Prostate gland (tissue), 2 donors: Measurements from ENCODE around the gene RTN4RL2.
A peak's percentile ranks its signal among the peaks of the same experiment; 100 is the strongest.

Experiments used
- CTCF ChIP-seq, 4 experiments: fragments of 200-600 bp in 2 of 4; fragments of 450-650 bp in 2 of 4; sonication (generic) in 2 of 4; IDR thresholded peaks; 1 replicate in 3 of 4; 2 replicates in 1 of 4; pipeline ENCODE4 v1.5.1; 2016 to 2019; ENCODE audit warnings: antibody characterized with exemption in 4 of 4, mild to moderate bottlenecking in 2 of 4, moderate library complexity in 2 of 4
- POLR2A ChIP-seq: fragments of 450-650 bp; IDR thresholded peaks from one replicate; pipeline ENCODE4 v1.6.1; 2016; ENCODE audit warnings: antibody characterized with exemption, mild to moderate bottlenecking

GRCh38 chr11:57476757-57477506, 16.6 kb downstream of the RTN4RL2 start:
- TF ChIP-seq CTCF (IDR thresholded peaks at IDR 0.05) (peak in 2 of 4 experiments; percentile 35 to 40), POLR2A (no peak)
